Uterus (tissue), 4 donors: ENCODE measurements around the gene LOXL1. TPM values are rescaled to one million over a fixed set of nuclear protein-coding genes. Genes with fewer than 3 reads are reported as not detected.

Experiments used
- DNase-seq, 2 donors: peaks; one replicate each; pipeline ENCODE4 v3.0.0-alpha.2; 2019 to 2020
- H3K27ac ChIP-seq, 2 donors: fragments of 200-600 bp; sonication (generic); 1 replicate in 1 of 2; 2 replicates in 1 of 2; pipeline ENCODE4 v1.5.1; 2016 to 2018
- H3K27me3 ChIP-seq, 2 donors: fragments of 200-600 bp; sonication (generic); one replicate each; pipeline ENCODE4 v1.5.1; 2018 to 2019; ENCODE audit warnings: control low read depth in 1 of 2
- H3K36me3 ChIP-seq, 2 donors: fragments of 200-600 bp; sonication (generic); one replicate each; pipeline ENCODE4 v1.5.1; 2019; ENCODE audit warnings: control low read depth in 1 of 2
- H3K4me1 ChIP-seq, 2 donors: fragments of 200-600 bp; sonication (generic); one replicate each; pipeline ENCODE4 v1.5.1; 2018 to 2019; ENCODE audit warnings: control low read depth in 1 of 2
- H3K4me3 ChIP-seq, 2 donors: fragments of 200-600 bp; sonication (generic); 1 replicate in 1 of 2; 2 replicates in 1 of 2; pipeline ENCODE4 v1.5.1; 2018 to 2019; ENCODE audit warnings: mild to moderate bottlenecking in 1 of 2
- H3K9me3 ChIP-seq, 2 donors: fragments of 200-600 bp; sonication (generic); one replicate each; pipeline ENCODE4 v1.5.1; 2019; ENCODE audit warnings: control low read depth in 1 of 2
- CTCF ChIP-seq, 4 experiments: fragments of 200-600 bp in 2 of 4; fragments of 450-650 bp in 2 of 4; sonication (generic) in 2 of 4; IDR thresholded peaks; one replicate each; pipeline ENCODE4 v1.5.1; 2016 to 2019; ENCODE audit warnings: antibody characterized with exemption in 4 of 4, mild to moderate bottlenecking in 2 of 4, moderate library complexity in 1 of 4
- POLR2A ChIP-seq, 2 donors: fragments of 450-650 bp; IDR thresholded peaks; one replicate each; pipeline ENCODE4 v1.6.1; 2016; ENCODE audit warnings: antibody characterized with exemption in 2 of 2, mild to moderate bottlenecking in 1 of 2, moderate library complexity in 1 of 2
- intact Hi-C: fragments of 100-400 bp; cut with DNase I; formaldehyde crosslinking; loops from one replicate; pipeline ENCODE4 v1.15.1; 2023; ENCODE audit warnings: low total_unique reads
- total RNA-seq, 4 donors: library from RNA; depleted of rRNA in 3 of 4; stranded (reverse); fragments of >200 nt in 3 of 4; gene quantifications; one replicate each; pipeline versions ENCODE4 v1.1.0 to v1.2.4, GENCODE V29; 2014 to 2023
- donor health status: DM: yes; HTN: yes; CAD: no.

The LOXL1 gene
- total RNA-seq, 4 donors from 2014 or later = 19.4 to 68.4 (median 33.1) TPM

GRCh38 chr15:73940061-73940981 is 14.1 kb downstream of the LOXL1 start:
- TF ChIP-seq POLR2A (IDR thresholded peaks at IDR 0.05) = no peak
- intact Hi-C loops = no loop called here
- H3K4me3 ChIP-seq = no peak overlapping the region
- no peaks in the 10 kb centered on the region for H3K27me3 ChIP-seq
- no peaks in the 10 kb centered on the region for H3K36me3 ChIP-seq
- peaks cover 0 to 19% of the 10 kb centered on the region in 2 donors for H3K4me1 ChIP-seq
- no peak for DNase-seq
- H3K9me3 ChIP-seq = no peaks in the 10 kb centered on the region
- peak overlapping the region; percentile 34 for H3K27ac ChIP-seq

GRCh38 chr15:73941044-73941443 is 14.8 kb downstream of the LOXL1 start:
- Histone ChIP-seq H3K4me3 (no peak overlapping the region), H3K9me3 (no peaks in the 10 kb centered on the region), H3K36me3 (no peaks in the 10 kb centered on the region), H3K27ac (peak overlapping the region; percentile 34), H3K4me1 (peaks cover 0 to 19% of the 10 kb centered on the region in 2 donors), H3K27me3 (no peaks in the 10 kb centered on the region)
- DNase-seq = no peak
- intact Hi-C loops = no loop called here
- TF ChIP-seq POLR2A (IDR thresholded peaks at IDR 0.05) (no peak), CTCF (IDR thresholded peaks at IDR 0.05) (no peak)

- H3K36me3 ChIP-seq = no peaks in the 10 kb centered on the region
- H3K4me3 ChIP-seq = no peak overlapping the region
- intact Hi-C loops = no loop called here
- H3K27ac ChIP-seq = peak overlapping the region; percentile 10 to 34
- no peaks in the 10 kb centered on the region for H3K9me3 ChIP-seq
- TF ChIP-seq CTCF (IDR thresholded peaks at IDR 0.05) (no peak), POLR2A (IDR thresholded peaks at IDR 0.05) (no peak)
- DNase-seq = no peak
- H3K27me3 ChIP-seq = no peaks in the 10 kb centered on the region
- H3K4me1 ChIP-seq = peaks cover 0 to 19% of the 10 kb centered on the region in 2 donors
Measured at GRCh38 chr15:73941449-73941848, 15.2 kb downstream of the LOXL1 start.

GRCh38 chr15:73941871-73942635 is 15.8 kb downstream of the LOXL1 start:
- DNase-seq = no peak
- Histone ChIP-seq H3K9me3 (no peaks in the 10 kb centered on the region), H3K36me3 (no peaks in the 10 kb centered on the region), H3K4me3 (no peak overlapping the region), H3K27ac (no peak overlapping the region), H3K4me1 (peaks cover 0 to 19% of the 10 kb centered on the region in 2 donors), H3K27me3 (no peaks in the 10 kb centered on the region)
- intact Hi-C loops = no loop called here
- TF ChIP-seq CTCF (IDR thresholded peaks at IDR 0.05) (no peak), POLR2A (IDR thresholded peaks at IDR 0.05) (no peak)

- Histone ChIP-seq H3K27me3 (no peaks in the 10 kb centered on the region), H3K9me3 (no peaks in the 10 kb centered on the region), H3K36me3 (no peaks in the 10 kb centered on the region), H3K27ac (no peak overlapping the region), H3K4me1 (peaks cover 0 to 19% of the 10 kb centered on the region in 2 donors), H3K4me3 (no peak overlapping the region)
- TF ChIP-seq POLR2A (IDR thresholded peaks at IDR 0.05) (no peak), CTCF (IDR thresholded peaks at IDR 0.05) (no peak)
- no peak for DNase-seq
- intact Hi-C loops = no loop called here
Measured at GRCh38 chr15:73942751-73943270, 16.5 kb downstream of the LOXL1 start.
